Prostate gland (tissue), 2 donors: ENCODE results near the gene C11orf91. TPM values are rescaled to one million over a fixed set of nuclear protein-coding genes. Genes with fewer than 3 reads are reported as not detected.

ENCODE experiments used
- DNase-seq: peaks from one replicate; pipeline ENCODE4 v3.0.0-alpha.2; 2019; ENCODE audit warnings: low spot score
- H3K27ac ChIP-seq, 2 donors: fragments of 200-600 bp; sonication (generic); 2 replicates each; pipeline ENCODE4 v1.5.1; 2017 to 2019
- H3K27me3 ChIP-seq: fragments of 200-600 bp; sonication (generic); replicated peaks from 2 replicates; pipeline ENCODE4 v1.5.1; 2019; ENCODE audit not compliant: insufficient read depth
- H3K36me3 ChIP-seq, 2 donors: fragments of 200-600 bp; sonication (generic); 1 replicate in 1 of 2; 2 replicates in 1 of 2; pipeline versions ENCODE4 v1.5.1 to v1.8.1; 2017 to 2019
- H3K4me1 ChIP-seq: fragments of 200-600 bp; sonication (generic); replicated peaks from 2 replicates; pipeline ENCODE4 v1.5.1; 2019
- H3K4me3 ChIP-seq, 2 donors: fragments of 200-600 bp; sonication (generic); 2 replicates each; pipeline ENCODE4 v1.5.1; 2017 to 2019
- H3K9me3 ChIP-seq: fragments of 200-600 bp; sonication (generic); 2 replicates; pipeline ENCODE4 v1.5.1; 2017
- CTCF ChIP-seq, 4 experiments: fragments of 200-600 bp in 2 of 4; fragments of 450-650 bp in 2 of 4; sonication (generic) in 2 of 4; IDR thresholded peaks; 1 replicate in 3 of 4; 2 replicates in 1 of 4; pipeline ENCODE4 v1.5.1; 2016 to 2019; ENCODE audit warnings: antibody characterized with exemption in 4 of 4, mild to moderate bottlenecking in 2 of 4, moderate library complexity in 2 of 4
- POLR2A ChIP-seq: fragments of 450-650 bp; IDR thresholded peaks from one replicate; pipeline ENCODE4 v1.6.1; 2016; ENCODE audit warnings: antibody characterized with exemption, mild to moderate bottlenecking
- POLR2AphosphoS5 ChIP-seq: sonication (generic); formaldehyde crosslinking; IDR thresholded peaks from one replicate; pipeline ENCODE4 v1.6.1; 2017; ENCODE audit warnings: antibody characterized with exemption
- WGBS: methylation state at CpG from one replicate; pipeline ENCODE4 v1.1.5; 2018; 5-methylcytosine and 5-hydroxymethylcytosine counted together
- intact Hi-C: fragments of 100-400 bp; cut with DNase I; formaldehyde crosslinking; loops from one replicate; pipeline ENCODE4 v1.14.2; 2022
- total RNA-seq, 2 donors: library from RNA; depleted of rRNA; stranded (reverse); fragments of >200 nt; gene quantifications; one replicate each; pipeline ENCODE4 v1.1.0, GENCODE V29; 2016

C11orf91 gene
- total RNA-seq, 2 donors from 2014 or later, result not detected

GRCh38 chr11:33651555-33651954 is 49.1 kb downstream of the C11orf91 start:
- H3K9me3 ChIP-seq, result no peaks in the 10 kb centered on the region
- no peaks in the 10 kb centered on the region for H3K4me1 ChIP-seq
- H3K27ac ChIP-seq, result no peak overlapping the region
- peaks cover 1% of the 10 kb centered on the region for H3K27me3 ChIP-seq
- WGBS, result 38% methylated on average over 4 of the region's 4 CpGs
- H3K36me3 ChIP-seq, result no peaks in the 10 kb centered on the region
- no peak for TF ChIP-seq POLR2AphosphoS5
- TF ChIP-seq CTCF (IDR thresholded peaks at IDR 0.05), result no peak
- TF ChIP-seq POLR2A, result no peak
- no peak overlapping the region for H3K4me3 ChIP-seq
- intact Hi-C loops, result no loop called here
- no peak for DNase-seq

- no peak for TF ChIP-seq POLR2A
- no peak for TF ChIP-seq POLR2AphosphoS5
- Histone ChIP-seq H3K36me3 (no peaks in the 10 kb centered on the region), H3K27ac (no peak overlapping the region), H3K27me3 (peaks cover 1% of the 10 kb centered on the region), H3K4me3 (no peak overlapping the region), H3K4me1 (no peaks in the 10 kb centered on the region), H3K9me3 (no peaks in the 10 kb centered on the region)
- DNase-seq, result no peak
- intact Hi-C loops, result no loop called here
- 92% methylated on average over 4 of the region's 4 CpGs for WGBS
Measured at GRCh38 chr11:33649944-33650343, 50.7 kb downstream of the C11orf91 start.

Other genes with a start within 250 kb of the C11orf91 start
- gene CD59, start 35.6 kb upstream of the C11orf91 start, total RNA-seq, result 100 to 1,000 TPM; 205 to 274 TPM
- 10 to 100 TPM; 24.5 to 45.0 TPM for gene FBXO3, start 73.7 kb upstream of the C11orf91 start, total RNA-seq
- 10 to 100 TPM; 11.4 to 25.0 TPM for gene LMO2, start 191.2 kb upstream of the C11orf91 start, total RNA-seq